Vagina (tissue), 2 donors: ENCODE results near the gene SCG2. TPM values are rescaled to one million over a fixed set of nuclear protein-coding genes. Genes with fewer than 3 reads are reported as not detected.

Experiments used
- DNase-seq, 2 donors: peaks; one replicate each; pipeline ENCODE4 v3.0.0-alpha.2; 2017; ENCODE audit errors: extremely low spot score in 2 of 2
- H3K27ac ChIP-seq: fragments of 200-600 bp; sonication (generic); one replicate; pipeline ENCODE4 v1.5.1; 2019
- H3K27me3 ChIP-seq: fragments of 200-600 bp; sonication (generic); one replicate; pipeline ENCODE4 v1.5.1; 2019
- H3K36me3 ChIP-seq, 2 donors: fragments of 200-600 bp; sonication (generic); one replicate each; pipeline ENCODE4 v1.5.1; 2017 to 2019
- H3K4me1 ChIP-seq: fragments of 200-600 bp; sonication (generic); one replicate; pipeline ENCODE4 v1.5.1; 2019
- H3K4me3 ChIP-seq, 2 donors: fragments of 200-600 bp; sonication (generic); 1 replicate in 1 of 2; 2 replicates in 1 of 2; pipeline ENCODE4 v1.5.1; 2016 to 2019
- H3K9me3 ChIP-seq: fragments of 200-600 bp; sonication (generic); one replicate; pipeline ENCODE4 v1.5.1; 2019
- POLR2A ChIP-seq, 2 donors: fragments of 450-650 bp; IDR thresholded peaks; one replicate each; pipeline ENCODE4 v1.6.1; 2017; ENCODE audit warnings: antibody characterized with exemption in 2 of 2, mild to moderate bottlenecking in 2 of 2, moderate library complexity in 2 of 2
- POLR2AphosphoS5 ChIP-seq, 2 donors: sonication (generic); formaldehyde crosslinking; IDR thresholded peaks; one replicate each; pipeline ENCODE4 v1.9.0; 2017; ENCODE audit warnings: antibody characterized with exemption in 2 of 2, mild to moderate bottlenecking in 2 of 2, low read depth in 1 of 2; ENCODE audit not compliant: insufficient read depth in 1 of 2
- intact Hi-C: fragments of 100-400 bp; cut with DNase I; formaldehyde crosslinking; loops from one replicate; pipeline ENCODE4 v1.15.1; 2023
- total RNA-seq: library from RNA; depleted of rRNA; stranded (reverse); fragments of >200 nt; gene quantifications from one replicate; pipeline ENCODE4 v1.2.3, GENCODE V29; 2016
- TF ChIP-seq, protein P1 (sequence below), 3 experiments: fragments of 450-650 bp in 2 of 3; fragments of 200-600 bp in 1 of 3; sonication (generic) in 1 of 3; IDR thresholded peaks; one replicate each; pipeline ENCODE4 v1.5.1; 2017 to 2019; ENCODE audit warnings: antibody characterized with exemption in 3 of 3, mild to moderate bottlenecking in 2 of 3, moderate library complexity in 2 of 3

SCG2 gene
- total RNA-seq, 1 donor from 2014 or later, result 13.3 TPM

DNA sequence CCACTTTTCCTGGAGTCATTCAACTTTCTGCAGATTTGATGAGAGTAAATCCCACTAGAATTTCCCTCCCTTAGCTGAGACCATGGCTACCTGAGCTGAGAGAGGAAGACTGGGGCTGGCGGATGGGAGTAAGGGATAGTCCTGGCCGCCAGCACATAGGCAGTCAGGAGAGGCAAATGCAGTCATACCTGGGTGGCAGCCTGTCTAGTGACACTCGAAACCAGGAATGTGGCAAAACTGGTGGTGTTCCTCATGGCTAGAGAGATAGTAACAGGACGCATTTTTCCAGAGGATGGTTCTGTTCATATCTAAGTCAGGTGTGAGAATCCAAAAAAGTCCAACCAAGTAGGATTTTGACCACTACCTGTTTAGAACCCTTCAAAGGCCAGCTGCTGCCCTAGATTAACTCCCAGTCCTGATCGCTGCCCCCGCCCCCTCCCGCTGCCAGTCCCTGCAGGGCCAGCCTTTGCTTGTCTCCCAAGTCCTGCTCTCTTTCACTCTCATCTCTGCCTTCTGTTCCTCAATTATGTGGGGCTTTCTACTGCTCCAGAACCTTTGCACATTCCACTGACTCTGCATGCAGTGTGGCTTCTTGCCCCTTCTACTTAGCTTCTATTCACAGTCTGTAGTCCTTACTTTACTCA is 17.4 kb upstream of the SCG2 start:
- intact Hi-C loops, result no loop called here
- no peaks in the 10 kb centered on the region for H3K4me1 ChIP-seq
- H3K27me3 ChIP-seq, result no peaks in the 10 kb centered on the region
- no peak overlapping the region for H3K4me3 ChIP-seq
- no peak overlapping the region for H3K27ac ChIP-seq
- no peaks in the 10 kb centered on the region for H3K36me3 ChIP-seq
- DNase-seq, result no peak
- no peak for TF ChIP-seq POLR2A (IDR thresholded peaks at IDR 0.05)
- no peak for TF ChIP-seq POLR2AphosphoS5 (IDR thresholded peaks at IDR 0.05; ENCODE audit: insufficient read depth in 1 of 2, low read depth in 1 of 2)
- H3K9me3 ChIP-seq, result no peaks in the 10 kb centered on the region

DNA sequence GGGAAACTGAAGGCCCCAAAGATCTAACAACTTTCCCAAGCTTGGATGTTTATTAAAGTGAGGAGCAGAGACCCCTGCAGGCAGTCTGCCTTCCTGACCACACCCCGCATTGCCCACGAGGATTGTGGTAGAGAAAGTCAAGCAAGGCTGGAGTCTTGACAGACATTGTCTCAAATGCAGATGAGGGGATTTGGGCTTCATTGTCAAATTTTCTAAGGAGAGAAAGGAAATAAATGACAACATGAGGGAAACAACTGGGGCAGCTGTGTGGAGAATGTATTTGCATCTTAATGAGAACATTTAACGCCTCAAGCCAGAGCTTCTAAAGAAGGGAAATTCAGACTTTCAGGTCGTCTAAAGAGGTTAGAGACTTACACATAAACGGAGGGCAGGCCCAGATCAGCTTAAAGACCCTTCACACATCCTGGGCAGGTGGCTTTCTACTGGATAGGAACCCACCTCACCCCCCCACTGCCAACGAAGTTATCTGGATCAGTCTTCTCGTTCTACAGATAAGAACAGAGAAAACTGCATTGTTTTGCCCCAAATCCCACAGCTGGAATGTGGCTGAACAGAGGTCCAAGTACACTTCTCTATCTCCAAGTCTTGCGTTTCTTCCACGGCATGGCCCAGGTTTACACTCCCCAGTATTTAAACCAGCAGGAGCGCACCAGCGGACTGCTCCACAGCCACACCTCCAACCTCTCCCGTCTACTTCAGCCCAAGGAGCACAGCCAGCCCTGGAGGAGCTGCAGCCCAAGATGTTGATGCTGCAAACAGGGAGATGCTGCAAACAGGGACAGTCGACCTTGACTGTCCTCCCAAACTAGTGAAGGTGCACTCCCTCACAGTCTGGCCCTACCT is 16.2 kb upstream of the SCG2 start:
- Histone ChIP-seq H3K9me3 (no peaks in the 10 kb centered on the region), H3K4me1 (no peaks in the 10 kb centered on the region), H3K4me3 (no peak overlapping the region), H3K27ac (no peak overlapping the region), H3K36me3 (no peaks in the 10 kb centered on the region), H3K27me3 (no peaks in the 10 kb centered on the region)
- TF ChIP-seq, protein P1, sequence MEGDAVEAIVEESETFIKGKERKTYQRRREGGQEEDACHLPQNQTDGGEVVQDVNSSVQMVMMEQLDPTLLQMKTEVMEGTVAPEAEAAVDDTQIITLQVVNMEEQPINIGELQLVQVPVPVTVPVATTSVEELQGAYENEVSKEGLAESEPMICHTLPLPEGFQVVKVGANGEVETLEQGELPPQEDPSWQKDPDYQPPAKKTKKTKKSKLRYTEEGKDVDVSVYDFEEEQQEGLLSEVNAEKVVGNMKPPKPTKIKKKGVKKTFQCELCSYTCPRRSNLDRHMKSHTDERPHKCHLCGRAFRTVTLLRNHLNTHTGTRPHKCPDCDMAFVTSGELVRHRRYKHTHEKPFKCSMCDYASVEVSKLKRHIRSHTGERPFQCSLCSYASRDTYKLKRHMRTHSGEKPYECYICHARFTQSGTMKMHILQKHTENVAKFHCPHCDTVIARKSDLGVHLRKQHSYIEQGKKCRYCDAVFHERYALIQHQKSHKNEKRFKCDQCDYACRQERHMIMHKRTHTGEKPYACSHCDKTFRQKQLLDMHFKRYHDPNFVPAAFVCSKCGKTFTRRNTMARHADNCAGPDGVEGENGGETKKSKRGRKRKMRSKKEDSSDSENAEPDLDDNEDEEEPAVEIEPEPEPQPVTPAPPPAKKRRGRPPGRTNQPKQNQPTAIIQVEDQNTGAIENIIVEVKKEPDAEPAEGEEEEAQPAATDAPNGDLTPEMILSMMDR (IDR thresholded peaks at IDR 0.05), result no peak
- no peak for TF ChIP-seq POLR2A (IDR thresholded peaks at IDR 0.05)
- no peak for TF ChIP-seq POLR2AphosphoS5 (IDR thresholded peaks at IDR 0.05; ENCODE audit: insufficient read depth in 1 of 2, low read depth in 1 of 2)
- intact Hi-C loops, result no loop called here
- no peak for DNase-seq

DNA sequence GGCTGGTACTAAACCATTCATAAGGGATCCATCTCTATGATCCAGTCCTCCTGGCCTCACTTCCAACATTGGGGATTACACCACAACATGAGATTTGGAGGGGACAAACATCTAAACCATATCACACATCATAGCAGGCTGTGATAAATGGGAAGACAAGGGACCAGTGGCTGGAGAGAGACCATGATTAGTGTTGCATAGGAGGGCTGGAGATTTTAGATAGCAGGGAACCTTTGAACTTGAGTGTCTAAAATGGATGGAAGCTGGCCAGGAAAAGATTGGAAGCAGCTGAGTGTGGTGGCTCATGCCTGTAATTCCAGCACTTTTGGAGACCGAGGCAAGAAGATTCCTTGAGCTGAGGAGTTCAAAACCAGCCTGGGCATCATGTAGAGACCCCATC is 12.4 kb upstream of the SCG2 start:
- DNase-seq, result no peak
- Histone ChIP-seq H3K4me1 (no peaks in the 10 kb centered on the region), H3K4me3 (no peak overlapping the region), H3K36me3 (no peaks in the 10 kb centered on the region), H3K27ac (no peak overlapping the region), H3K9me3 (no peaks in the 10 kb centered on the region), H3K27me3 (no peaks in the 10 kb centered on the region)
- intact Hi-C loops, result no loop called here
- TF ChIP-seq, protein P1 (IDR thresholded peaks at IDR 0.05), result no peak
- TF ChIP-seq POLR2AphosphoS5 (IDR thresholded peaks at IDR 0.05; ENCODE audit: insufficient read depth in 1 of 2, low read depth in 1 of 2) (no peak), POLR2A (IDR thresholded peaks at IDR 0.05) (no peak)

DNA sequence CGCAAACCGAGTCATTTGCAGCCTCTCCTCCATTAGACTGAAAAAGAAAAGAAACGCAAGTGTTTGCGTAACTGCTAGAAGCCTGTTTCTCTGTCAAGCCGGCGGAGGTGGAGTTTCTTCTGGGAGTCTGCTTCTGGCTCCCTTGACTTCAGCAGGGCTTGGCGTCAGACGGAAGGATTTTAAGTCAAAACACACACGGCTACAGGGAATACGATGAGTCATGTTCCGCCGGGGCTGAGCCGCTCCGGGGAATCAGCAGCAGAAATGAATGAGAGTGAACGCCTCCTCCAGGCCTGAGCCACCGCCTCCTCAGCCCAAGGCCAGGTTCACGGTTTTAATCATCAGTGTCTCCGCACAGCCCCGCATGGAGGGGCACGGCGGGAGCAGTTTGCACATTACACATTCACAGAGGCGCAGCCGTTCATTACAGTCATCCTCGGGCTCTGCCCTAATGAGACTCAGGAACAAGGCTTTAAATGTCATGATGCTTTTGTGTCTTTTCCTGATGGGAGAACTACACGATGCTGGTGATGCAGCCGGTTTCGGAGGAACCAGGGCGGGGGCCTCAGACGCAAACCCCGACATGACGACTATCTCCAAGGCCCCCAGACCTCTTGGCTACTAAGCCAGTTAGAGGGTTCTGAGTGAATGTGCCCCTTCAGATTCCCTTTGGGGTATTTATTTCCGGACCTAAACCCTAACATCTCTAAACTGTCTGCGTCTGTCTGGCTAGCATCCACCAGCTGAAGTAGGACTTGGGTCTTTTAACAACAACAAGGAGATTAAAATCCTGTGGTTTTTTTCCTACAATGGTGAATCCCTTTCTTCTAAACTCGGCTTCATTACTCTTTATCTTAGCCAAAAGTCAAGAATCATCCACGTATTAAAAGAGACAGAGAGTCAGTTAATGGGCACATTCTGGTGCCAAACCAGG is 11.1 kb upstream of the SCG2 start:
- H3K9me3 ChIP-seq, result no peaks in the 10 kb centered on the region
- H3K4me1 ChIP-seq, result no peaks in the 10 kb centered on the region
- H3K27me3 ChIP-seq, result no peaks in the 10 kb centered on the region
- TF ChIP-seq, protein P1 (IDR thresholded peaks at IDR 0.05), result no peak
- peak; percentile 76 to 89 for TF ChIP-seq POLR2AphosphoS5 (IDR thresholded peaks at IDR 0.05; ENCODE audit: insufficient read depth in 1 of 2, low read depth in 1 of 2)
- no peak for TF ChIP-seq POLR2A (IDR thresholded peaks at IDR 0.05)
- peak in 1 of 2 donors; percentile 95 for DNase-seq
- intact Hi-C loops, result no loop called here
- H3K36me3 ChIP-seq, result no peaks in the 10 kb centered on the region
- peak overlapping the region; percentile 0 to 27 for H3K4me3 ChIP-seq
- peak overlapping the region; percentile 54 for H3K27ac ChIP-seq

DNA sequence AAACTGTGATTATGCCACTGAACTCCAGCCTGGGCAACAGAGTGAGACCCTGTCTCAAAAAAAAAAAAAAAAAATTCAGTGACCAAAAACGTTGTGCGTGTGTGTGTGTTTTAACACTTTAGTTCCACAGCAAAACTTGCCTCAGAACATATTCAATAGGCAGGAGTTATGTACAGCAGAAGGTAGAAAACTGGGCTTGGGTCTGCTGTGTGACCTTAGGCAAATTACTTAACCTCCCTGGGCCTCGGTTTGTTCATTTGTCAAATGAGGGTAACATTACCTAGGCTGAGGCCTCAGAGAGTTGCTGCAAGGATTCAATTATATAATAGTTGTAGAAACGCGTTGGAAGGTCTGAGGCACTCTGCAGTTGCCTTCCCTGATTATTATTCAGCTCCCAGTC is 10.3 kb upstream of the SCG2 start:
- peak overlapping the region; percentile 54 for H3K27ac ChIP-seq
- no peak for DNase-seq
- H3K36me3 ChIP-seq, result no peaks in the 10 kb centered on the region
- no peaks in the 10 kb centered on the region for H3K4me1 ChIP-seq
- peak overlapping the region; percentile 0 to 27 for H3K4me3 ChIP-seq
- intact Hi-C loops, result no loop called here
- H3K27me3 ChIP-seq, result no peaks in the 10 kb centered on the region
- TF ChIP-seq POLR2A (IDR thresholded peaks at IDR 0.05) (no peak), POLR2AphosphoS5 (IDR thresholded peaks at IDR 0.05; ENCODE audit: insufficient read depth in 1 of 2, low read depth in 1 of 2) (no peak)
- TF ChIP-seq, protein P1 (IDR thresholded peaks at IDR 0.05), result no peak
- no peaks in the 10 kb centered on the region for H3K9me3 ChIP-seq
